ENCODE results near the gene OLFML2B.

- TF ChIP-seq POLR2AphosphoS5 (IDR thresholded peaks at IDR 0.05), result no peak
- TF ChIP-seq CTCF (IDR thresholded peaks at IDR 0.05), result no peak
These were observed 67.6 kb downstream of the OLFML2B start for GRCh38 chr1:161956097-161956496.
